Measurements from ENCODE around the gene WDR83. TPM values are rescaled to one million over a fixed set of nuclear protein-coding genes. Genes with fewer than 3 reads are reported as not detected.

The WDR83 gene
- polyA plus RNA-seq, 2 of the 4 experiments (the other 2 are of a cell fraction) = 4.8 to 11.4 TPM

GRCh38 chr19:12629215-12629614 is 37.4 kb upstream of the WDR83 start:
- FAIRE-seq (no peak), DNase-seq (ENCODE audit: low read depth in 1 of 2, low spot score in 1 of 2) (no peak), ATAC-seq (no peak)
- H3K4me3 ChIP-seq = no peak overlapping the region
- H3K9me3 ChIP-seq = peaks cover 96% of the 10 kb centered on the region
- H3K27ac ChIP-seq = no peak overlapping the region
- no peak for TF ChIP-seq PBX3 (IDR thresholded peaks at IDR 0.05)
- no peak overlapping the region for H3K4me2 ChIP-seq
- WGBS (ENCODE audit: missing lambda C conversion rate) = 93% methylated on average over 7 of the region's 7 CpGs
- ChIA-PET CTCF (no interaction called here), POLR2A (interaction anchor here (0.7 kb wide), 1 partner anchor 854 kb away, joined by 6 read pairs; no protein-coding TSS in a partner anchor)
- H3K4me1 ChIP-seq = no peaks in the 10 kb centered on the region

GRCh38 chr19:12636631-12637030 is 30.0 kb upstream of the WDR83 start:
- ATAC-seq (no peak), DNase-seq (ENCODE audit: low read depth in 1 of 2, low spot score in 1 of 2) (no peak), FAIRE-seq (no peak)
- Histone ChIP-seq H3K4me2 (no peak overlapping the region), H3K4me1 (no peaks in the 10 kb centered on the region), H3K4me3 (no peak overlapping the region), H3K27ac (no peak overlapping the region), H3K9me3 (peaks cover 48% of the 10 kb centered on the region)
- ChIA-PET POLR2A (no interaction called here), CTCF (no interaction called here)
- WGBS (ENCODE audit: missing lambda C conversion rate) = 80% methylated on average over 13 of the region's 13 CpGs
- no peak for TF ChIP-seq HOXA7 (CRISPR knock-in tag; IDR thresholded peaks at IDR 0.05)
- no peak for TF ChIP-seq MAFK (IDR thresholded peaks at IDR 0.05; ENCODE audit: partially characterized antibody)
- TF ChIP-seq FOXS1 (CRISPR knock-in tag; IDR thresholded peaks at IDR 0.05) = no peak
- no peak for TF ChIP-seq GATA3 (IDR thresholded peaks at IDR 0.05; ENCODE audit: borderline replicate concordance)
- TF ChIP-seq ATOH8 (CRISPR knock-in tag; IDR thresholded peaks at IDR 0.05; ENCODE audit: low read depth) = no peak
- TF ChIP-seq KDM1A (IDR thresholded peaks at IDR 0.05; ENCODE audit: low read depth) = no peak
- TF ChIP-seq KDM5A (IDR thresholded peaks at IDR 0.05) = no peak
- TF ChIP-seq HES2 (IDR thresholded peaks at IDR 0.05) = no peak
- TF ChIP-seq CBX8 (IDR thresholded peaks at IDR 0.05) = no peak
- no peak for TF ChIP-seq MAZ (IDR thresholded peaks at IDR 0.05; ENCODE audit: borderline replicate concordance, low read depth, low read length)
- no peak for TF ChIP-seq HEYL (CRISPR knock-in tag; IDR thresholded peaks at IDR 0.05)
- TF ChIP-seq MYC (IDR thresholded peaks at IDR 0.05; ENCODE audit: borderline replicate concordance, low read length) = no peak
- no peak for TF ChIP-seq PBX3 (IDR thresholded peaks at IDR 0.05)
- no peak for TF ChIP-seq BHLHE40 (IDR thresholded peaks at IDR 0.05; ENCODE audit: low read depth, low read length)

- Histone ChIP-seq H3K9me3 (peaks cover 29% of the 10 kb centered on the region; the same call in 2 of the 3 replicates), H3K27ac (no peak overlapping the region), H3K4me3 (no peak overlapping the region), H3K4me2 (no peak overlapping the region), H3K4me1 (no peaks in the 10 kb centered on the region)
- WGBS (ENCODE audit: missing lambda C conversion rate) = 74% methylated on average over 22 of the region's 22 CpGs
- FAIRE-seq (no peak), ATAC-seq (no peak), DNase-seq (ENCODE audit: low read depth in 1 of 2, low spot score in 1 of 2) (no peak)
- TF ChIP-seq RARB (CRISPR knock-in tag; IDR thresholded peaks at IDR 0.05) (no peak), HOXB5 (CRISPR knock-in tag; IDR thresholded peaks at IDR 0.05) (no peak), POLR2AphosphoS2 (conservative IDR thresholded peaks at IDR 0.05; ENCODE audit: low read length) (no peak), MYC (IDR thresholded peaks at IDR 0.05; ENCODE audit: borderline replicate concordance, low read length) (no peak), BHLHE40 (IDR thresholded peaks at IDR 0.05; ENCODE audit: low read depth, low read length) (no peak), ATOH8 (CRISPR knock-in tag; IDR thresholded peaks at IDR 0.05; ENCODE audit: low read depth) (no peak), RNF2 (IDR thresholded peaks at IDR 0.05; ENCODE audit: borderline replicate concordance, low read depth) (no peak), KDM1A (IDR thresholded peaks at IDR 0.05; ENCODE audit: low read depth) (no peak), FOSB (CRISPR knock-in tag; IDR thresholded peaks at IDR 0.05) (no peak), TP53 (CRISPR knock-in tag; IDR thresholded peaks at IDR 0.05) (no peak)
- POLR2A ChIA-PET = no interaction called here
- CTCF ChIA-PET = interaction anchor here (0.6 kb wide), 1 partner anchor 268 kb away, joined by 4 read pairs; no protein-coding TSS in a partner anchor
Observed at GRCh38 chr19:12638611-12639182, 27.9 kb upstream of the WDR83 start.
